GM12878 (cell line): ENCODE measurements around the gene HIC1.

Source experiments
- CHD2 ChIP-seq: IDR thresholded peaks from 2 replicates; pipeline ENCODE4 v1.6.1; 2011; ENCODE audit warnings: low read depth, low read length, improper control_type of control experiment, borderline replicate concordance
- CTCF ChIP-seq, 3 experiments: IDR thresholded peaks in 2 of 3; conservative IDR thresholded peaks in 1 of 3; 2 replicates each; pipeline ENCODE4 v1.5.1; 2011; ENCODE audit warnings: low read depth in 3 of 3, low read length in 3 of 3, mild to moderate bottlenecking in 3 of 3, control low read depth in 2 of 3, moderate library complexity in 2 of 3, inconsistent platforms in 1 of 3, mixed read lengths in 1 of 3; ENCODE audit not compliant: control insufficient read depth in 2 of 3, insufficient read depth in 1 of 3; ENCODE audit errors: extremely low read depth in 1 of 3
- FOS ChIP-seq: IDR thresholded peaks from 3 replicates; pipeline ENCODE4 v1.6.1; 2011; ENCODE audit warnings: borderline replicate concordance; ENCODE audit not compliant: insufficient read length; ENCODE audit errors: extremely low read depth
- KDM1A ChIP-seq: fragments of 200-600 bp; sonication (generic); IDR thresholded peaks from 2 replicates; pipeline ENCODE4 v1.6.1; 2016; ENCODE audit warnings: borderline replicate concordance
- POLR2A ChIP-seq: IDR thresholded peaks from 2 replicates; pipeline ENCODE4 v1.6.1; 2011; ENCODE audit warnings: low read depth, mild to moderate bottlenecking, low read length
- RAD51 ChIP-seq: fragments of 450-650 bp; IDR thresholded peaks from 2 replicates; pipeline ENCODE4 v1.6.1; 2016; ENCODE audit warnings: moderate library complexity, mild to moderate bottlenecking, inconsistent platforms
- RCOR1 ChIP-seq: conservative IDR thresholded peaks from 2 replicates; pipeline ENCODE4 v1.6.1; 2012; ENCODE audit warnings: low read depth, low read length, improper control_type of control experiment
- RFX5 ChIP-seq: IDR thresholded peaks from 2 replicates; pipeline ENCODE4 v1.6.1; 2011; ENCODE audit warnings: low read depth, low read length, improper control_type of control experiment
- SIX5 ChIP-seq: IDR thresholded peaks from 2 replicates; pipeline ENCODE4 v1.6.1; 2011; ENCODE audit warnings: mild to moderate bottlenecking, low read depth, low read length, moderate library complexity; ENCODE audit not compliant: severe bottlenecking

- TF ChIP-seq CTCF (IDR thresholded peaks at IDR 0.05 in 2 of 3, conservative IDR thresholded peaks at IDR 0.05 in 1 of 3; ENCODE audit: control insufficient read depth in 2 of 3, extremely low read depth in 1 of 3, insufficient read depth in 1 of 3, low read depth in 3 of 3, low read length in 3 of 3) (no peak), POLR2A (peak; percentile 77), KDM1A (no peak), RFX5 (no peak), FOS (no peak), CHD2 (no peak), RAD51 (no peak), RCOR1 (no peak), SIX5 (no peak)
These were observed 4.9 kb downstream of the HIC1 start for GRCh38 chr17:2059547-2060384.
